T-helper 1 cell (primary cell): Measurements from ENCODE around the gene AGT.
"Not testable (repeated sequence)": the region's sequence is repeated elsewhere in the genome, so short reads cannot be mapped to it uniquely, and the experiment has no call there.

Experiments
- DNase-seq, 5 donors: peaks; one replicate each; pipeline ENCODE4 v3.0.0-alpha.2; 2012 to 2020

The AGT gene

GRCh38 chr1:230706887-230707731 lies 6.8 kb downstream of the AGT start:
- DNase-seq, result no peak

DNA sequence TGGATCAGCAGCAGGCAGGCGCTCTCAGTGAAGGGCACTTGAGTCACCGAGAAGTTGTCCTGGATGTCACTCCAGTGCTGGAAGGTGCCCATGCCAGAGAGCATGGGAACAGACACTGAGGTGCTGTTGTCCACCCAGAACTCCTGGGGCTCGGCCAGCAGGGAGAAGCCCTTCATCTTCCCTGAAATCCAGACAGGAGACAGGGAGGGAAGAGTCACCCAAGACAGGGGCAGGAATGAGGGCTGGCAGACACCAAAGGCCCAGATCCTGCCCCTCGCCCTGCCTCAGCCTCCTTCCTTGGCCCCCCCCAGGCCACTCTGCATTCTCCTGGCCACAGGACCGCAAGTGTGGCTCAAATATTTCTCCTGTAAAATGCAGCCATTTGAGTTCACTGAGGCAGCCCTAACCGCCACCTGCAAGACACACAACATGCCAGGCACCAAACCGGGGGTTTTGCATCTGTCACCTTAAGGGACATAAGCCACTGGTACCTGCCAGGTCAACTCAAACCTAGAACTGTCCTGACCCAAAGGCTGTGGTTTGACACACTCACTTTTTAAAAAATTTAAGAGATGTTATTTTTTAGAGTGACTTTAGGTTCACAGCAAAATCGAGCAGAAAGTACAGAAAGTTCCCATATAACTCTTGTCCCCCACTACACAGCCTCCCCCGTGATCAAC lies 7.8 kb downstream of the AGT start:
- no peak for DNase-seq

GRCh38 chr1:230705289-230706019 lies 8.5 kb downstream of the AGT start:
- DNase-seq, result no peak

DNA sequence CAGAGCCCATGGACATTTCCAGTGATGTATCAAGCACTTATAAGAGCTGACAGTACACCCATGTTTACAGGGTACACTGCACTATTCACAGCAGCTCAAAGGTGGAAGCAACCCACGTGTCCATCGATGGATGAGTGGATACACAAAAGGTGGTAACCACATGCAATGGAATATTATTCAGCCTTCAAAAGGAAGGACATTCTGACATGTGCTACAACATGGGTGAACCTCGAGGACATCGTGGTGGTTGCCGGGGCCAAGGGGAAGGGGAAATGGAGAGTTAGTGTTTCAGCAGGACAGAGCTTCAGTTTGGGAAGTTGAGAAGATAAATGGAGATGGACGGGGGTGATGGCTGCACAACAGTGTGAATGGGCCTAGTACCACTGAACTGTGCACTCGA lies 9.1 kb downstream of the AGT start:
- DNase-seq, result no peak

- DNase-seq, result no peak
These were observed 10.1 kb downstream of the AGT start for GRCh38 chr1:230703679-230704385.

- DNase-seq, result no peak
These were observed 10.8 kb downstream of the AGT start for GRCh38 chr1:230702934-230703678.

DNA sequence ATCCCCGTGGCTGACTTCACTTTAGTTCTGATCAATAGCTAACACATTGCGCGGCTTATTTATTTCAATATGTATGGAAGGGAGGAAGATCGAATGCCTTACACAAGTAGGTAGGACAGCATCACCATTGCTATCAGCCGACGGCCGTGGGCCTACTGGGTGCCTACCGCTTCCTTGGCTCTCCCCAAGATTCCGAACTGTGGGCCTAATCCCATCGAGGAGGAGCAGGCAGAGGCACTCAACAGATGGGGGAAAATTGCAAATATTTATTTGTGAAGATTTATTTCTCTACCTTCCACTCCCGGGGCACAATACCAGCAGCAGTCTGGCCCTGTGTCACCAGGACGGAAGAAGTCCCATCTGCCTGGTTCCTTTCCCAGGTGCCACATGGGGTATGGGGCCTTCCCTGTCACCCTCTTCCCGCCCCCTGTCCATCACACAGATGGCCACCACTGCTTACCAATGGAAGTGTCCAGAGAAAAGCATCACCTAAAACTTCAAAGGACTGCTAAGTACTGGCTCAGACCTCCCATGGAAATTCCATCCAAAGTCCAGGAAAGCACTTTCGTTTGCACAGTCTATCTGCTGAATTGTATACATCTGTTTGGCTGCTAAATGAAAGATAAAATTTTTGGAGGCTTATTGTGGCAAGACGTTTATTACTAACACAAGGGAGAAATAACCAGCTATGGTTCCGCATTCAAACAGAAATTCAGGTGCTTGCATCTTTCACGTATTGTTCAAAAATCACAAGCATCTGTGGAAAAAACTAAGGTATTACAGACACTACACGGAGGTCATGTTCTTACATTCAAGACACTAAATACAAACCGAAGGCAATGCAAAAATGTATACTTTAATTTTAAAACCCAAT lies 11.8 kb downstream of the AGT start:
- no peak for DNase-seq

DNA sequence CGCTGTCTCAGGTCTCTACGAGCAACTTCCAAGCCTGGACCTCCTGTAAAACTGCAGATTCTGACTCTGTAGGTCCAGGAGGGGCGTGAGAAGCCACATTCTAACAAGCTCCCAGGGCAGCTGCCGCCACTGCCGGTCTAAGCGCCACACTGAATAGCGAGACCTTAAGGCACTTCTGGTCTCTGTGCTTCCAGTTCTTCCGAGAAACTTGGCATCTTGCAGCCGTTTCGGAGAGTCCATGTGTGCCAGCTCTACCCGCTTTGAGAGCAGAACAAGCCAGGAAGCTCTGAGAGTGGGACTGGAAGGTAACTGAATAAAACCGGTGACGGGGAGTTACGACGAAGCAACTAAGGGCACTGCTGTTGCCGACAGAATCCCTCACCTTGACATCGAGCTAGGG lies 12.5 kb downstream of the AGT start:
- DNase-seq, result no peak

GRCh38 chr1:230700132-230700531 lies 13.8 kb downstream of the AGT start:
- DNase-seq, result no peak

DNA sequence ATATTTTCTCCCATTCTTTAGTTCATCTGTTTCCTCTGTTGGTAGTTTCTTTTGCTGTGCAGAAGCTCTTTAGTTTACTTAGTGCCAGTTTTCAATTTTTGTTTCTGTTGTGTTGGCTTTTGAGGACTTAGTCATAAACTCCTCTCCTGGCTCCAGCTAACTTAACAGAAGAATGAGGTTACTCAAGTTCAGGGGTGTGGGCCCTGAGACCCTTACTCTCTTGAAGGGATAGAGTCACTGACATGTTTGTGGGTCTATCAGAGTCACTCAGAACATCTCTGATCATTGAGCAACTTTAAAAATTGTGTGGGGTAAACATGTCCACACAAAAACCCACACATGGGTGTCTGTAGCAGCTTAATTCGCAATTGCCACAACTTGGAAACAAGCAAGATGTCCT lies 14.2 kb downstream of the AGT start:
- DNase-seq, result no peak

- not testable (repeated sequence) for DNase-seq
These were observed 15.0 kb downstream of the AGT start for GRCh38 chr1:230698964-230699363.

- no peak for DNase-seq
These were observed 15.8 kb downstream of the AGT start for GRCh38 chr1:230698130-230698529.

DNA sequence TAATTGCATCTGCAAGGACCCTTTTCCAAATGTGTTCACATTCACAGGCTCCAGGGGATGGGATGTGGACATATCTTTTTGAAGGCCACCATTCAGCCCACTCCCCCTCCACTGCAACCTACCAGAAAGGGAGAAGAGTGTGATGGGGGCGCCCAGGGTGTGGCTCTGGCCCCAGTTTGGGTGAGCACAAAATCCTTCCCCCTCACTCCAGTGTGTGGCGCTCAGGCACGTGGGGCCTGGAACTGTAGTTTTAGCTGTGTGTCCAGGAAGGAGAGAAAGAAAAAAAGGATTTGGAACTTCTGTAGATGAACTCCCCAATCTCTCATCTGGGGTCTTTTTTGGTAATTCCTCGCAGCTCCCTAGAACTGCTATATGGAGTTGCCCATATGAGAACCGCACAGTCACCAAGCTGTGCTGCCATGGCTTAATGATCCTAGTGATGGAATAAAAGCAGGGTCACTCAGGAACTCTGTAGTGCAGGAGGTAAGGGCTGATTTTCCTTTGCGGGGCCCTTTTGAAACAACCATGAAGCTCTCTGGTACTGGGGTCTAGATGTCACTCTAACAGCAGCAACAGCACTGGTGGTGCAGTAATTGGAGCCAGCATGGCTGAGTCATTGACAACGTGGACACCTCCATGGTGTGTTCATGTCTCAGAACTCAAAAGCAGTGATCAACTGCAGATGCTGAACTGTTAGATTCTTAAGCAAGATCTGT lies 17.0 kb downstream of the AGT start:
- DNase-seq, result no peak

- no peak for DNase-seq
These were observed 17.7 kb downstream of the AGT start for GRCh38 chr1:230696218-230696617.

GRCh38 chr1:230694991-230695390 lies 18.9 kb downstream of the AGT start:
- no peak for DNase-seq

- DNase-seq, result no peak
These were observed 19.5 kb downstream of the AGT start for GRCh38 chr1:230694464-230694863.

GRCh38 chr1:230693777-230694176 lies 20.1 kb downstream of the AGT start:
- DNase-seq, result no peak

DNA sequence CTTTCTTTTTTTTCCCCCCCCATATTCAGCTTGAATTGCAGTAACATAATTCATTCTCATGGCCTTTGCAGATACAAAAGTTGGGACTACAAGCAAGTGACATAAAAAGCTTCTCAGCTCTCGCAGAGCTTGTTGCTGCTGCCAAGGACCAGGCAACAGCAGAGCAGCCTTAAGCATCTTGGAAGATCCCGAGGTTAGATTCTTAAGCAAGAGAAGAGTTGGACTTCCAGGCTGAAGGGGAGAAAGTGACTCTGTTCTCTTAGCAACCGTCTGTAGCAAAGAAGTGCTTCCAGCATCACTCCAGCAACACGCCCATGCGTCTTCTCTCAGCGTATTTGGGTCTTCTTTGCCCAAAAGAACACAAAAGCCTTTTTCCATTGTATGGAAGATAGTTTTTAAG lies 20.7 kb downstream of the AGT start:
- no peak for DNase-seq

DNA sequence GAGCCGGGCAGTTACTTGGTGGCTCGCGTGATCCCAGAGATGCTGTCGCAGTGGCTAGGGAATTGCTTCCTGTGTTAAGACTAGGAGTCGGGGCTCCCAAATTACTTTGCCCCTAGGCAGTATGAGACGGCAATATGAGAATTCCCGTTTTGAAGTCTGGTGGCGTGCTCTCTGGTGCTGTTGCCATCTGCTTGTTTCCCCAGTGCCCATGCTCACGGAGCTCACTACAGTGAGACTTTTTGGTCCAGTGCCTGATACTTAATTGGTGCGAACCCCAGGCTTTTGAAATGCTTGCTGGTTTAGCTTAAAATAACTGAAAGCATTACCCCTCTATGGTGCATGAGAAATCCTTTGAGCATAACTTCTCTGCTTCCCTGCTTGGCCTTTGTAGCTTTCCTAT lies 22.3 kb downstream of the AGT start:
- DNase-seq, result no peak

GRCh38 chr1:230690101-230690500 lies 23.8 kb downstream of the AGT start:
- DNase-seq, result no peak

- no peak for DNase-seq
These were observed 27.2 kb downstream of the AGT start for GRCh38 chr1:230686747-230687146.
